C1 segment of cervical spinal cord (tissue), 14 donors: Measurements from ENCODE around the gene WDR70.
"Not testable (repeated sequence)": the region's sequence is repeated elsewhere in the genome, so short reads cannot be mapped to it uniquely, and the experiment has no call there.

Source experiments
- DNase-seq, 14 donors: peaks; one replicate each; lab custom pipeline; 2025; lab: John Stamatoyannopoulos, UW

Gene WDR70

DNA sequence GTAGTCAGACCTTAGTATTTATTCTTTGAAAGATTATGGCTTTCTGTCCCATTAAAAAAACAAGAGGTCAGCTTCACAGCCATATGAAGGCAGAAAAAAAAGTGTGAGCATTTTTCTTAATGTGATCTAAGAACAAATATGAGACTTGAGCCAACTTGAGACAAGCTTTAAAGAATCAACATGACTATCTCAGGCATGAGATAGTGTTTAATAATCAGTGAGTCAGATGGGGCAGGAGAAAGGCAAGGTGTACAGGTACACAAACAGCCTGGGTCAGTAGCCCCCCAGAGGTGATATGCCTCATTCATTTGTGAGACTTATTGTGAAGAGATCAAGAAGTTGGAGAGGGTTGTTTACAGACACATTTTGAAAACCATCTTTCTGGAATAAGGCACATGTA lies 377.1 kb downstream of the WDR70 start:
- DNase-seq, result no peak

DNA sequence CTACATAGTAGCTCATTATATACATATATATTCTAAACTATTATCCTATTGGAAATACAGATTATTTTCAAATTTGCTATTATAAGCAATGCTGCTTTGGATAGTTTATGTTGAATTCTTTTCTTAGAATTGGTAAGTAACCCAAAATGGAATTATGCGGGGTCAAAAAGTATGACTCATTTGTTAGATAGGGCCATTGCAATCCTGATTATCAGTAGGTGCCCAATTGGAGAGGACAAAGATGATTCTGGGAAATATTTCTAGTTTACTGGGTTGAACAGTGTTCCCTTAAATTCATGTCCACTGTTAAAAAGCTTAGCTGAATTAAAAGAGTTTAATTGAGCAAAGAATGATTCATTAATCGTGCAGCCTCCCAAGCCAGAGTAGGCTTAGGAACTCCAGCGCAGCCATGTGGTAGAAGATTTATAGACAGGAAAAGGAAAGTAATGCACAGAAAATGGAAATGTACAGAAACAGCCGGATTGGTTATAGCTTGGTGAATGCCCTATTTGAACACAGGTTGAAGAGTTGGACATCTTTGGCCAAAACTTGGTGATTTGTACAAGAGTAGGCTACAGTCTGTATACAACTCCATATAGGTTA lies 379.0 kb downstream of the WDR70 start:
- DNase-seq, result no peak

DNA sequence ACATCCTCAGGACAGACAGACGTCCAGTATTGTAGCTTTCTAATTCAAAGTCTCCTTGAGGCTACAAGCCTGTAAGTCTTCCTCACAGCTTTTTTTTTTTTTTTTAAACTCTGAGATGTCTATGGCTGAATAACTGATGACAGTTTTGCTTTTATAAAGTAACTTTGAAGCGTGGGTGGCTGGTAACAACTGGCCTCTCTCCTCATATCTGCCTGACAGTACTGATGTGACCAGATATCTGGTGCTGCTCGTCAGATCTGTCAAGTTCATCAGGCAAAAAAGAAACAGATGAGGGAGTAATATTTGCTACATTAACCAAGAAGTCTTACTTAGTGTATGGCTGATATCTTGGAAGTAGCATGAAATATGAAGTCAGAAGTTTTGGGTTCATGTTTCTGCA lies 388.1 kb downstream of the WDR70 start:
- no peak for DNase-seq

DNA sequence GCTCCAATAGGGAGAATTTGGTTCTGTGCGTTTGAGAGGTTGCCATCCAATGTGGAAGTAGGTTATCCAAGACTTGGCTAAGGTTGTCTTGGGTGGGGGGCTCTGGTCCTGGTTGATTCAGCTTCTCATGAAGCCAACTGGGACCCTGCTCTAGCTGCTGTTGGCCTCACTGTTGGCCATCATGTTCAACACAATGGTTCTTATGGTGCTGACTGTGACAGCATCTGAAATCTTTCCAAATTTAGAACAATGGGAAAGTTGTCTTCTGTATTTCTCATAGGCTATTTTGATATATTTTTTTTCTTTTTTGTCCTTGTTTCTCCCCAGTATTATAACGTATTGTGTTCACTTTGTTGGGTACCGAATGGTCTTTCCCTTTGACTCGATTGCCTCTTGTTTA lies 388.8 kb downstream of the WDR70 start:
- peak in 5 of 14 donors; percentile 5 to 36 (median 23) for DNase-seq

DNA sequence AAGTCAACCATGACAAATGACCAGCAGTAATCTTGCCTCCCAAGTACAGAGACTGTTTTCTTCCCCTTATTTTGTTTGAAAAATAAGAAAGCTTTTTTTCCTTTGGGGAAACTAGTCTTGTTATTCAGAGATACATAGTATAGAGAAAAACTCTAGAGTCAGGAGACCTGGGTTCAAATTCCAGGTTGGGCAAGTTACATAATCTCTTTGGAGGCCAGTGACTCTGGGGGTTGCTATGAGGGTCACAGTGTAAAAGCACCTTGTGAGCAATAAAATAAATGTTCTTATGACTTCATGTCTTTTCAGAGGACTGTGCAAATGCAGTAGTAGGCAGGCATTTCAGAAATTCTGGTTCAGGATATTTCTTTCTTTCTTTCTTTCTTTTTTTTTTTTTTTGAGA lies 389.3 kb downstream of the WDR70 start:
- no peak for DNase-seq

DNA sequence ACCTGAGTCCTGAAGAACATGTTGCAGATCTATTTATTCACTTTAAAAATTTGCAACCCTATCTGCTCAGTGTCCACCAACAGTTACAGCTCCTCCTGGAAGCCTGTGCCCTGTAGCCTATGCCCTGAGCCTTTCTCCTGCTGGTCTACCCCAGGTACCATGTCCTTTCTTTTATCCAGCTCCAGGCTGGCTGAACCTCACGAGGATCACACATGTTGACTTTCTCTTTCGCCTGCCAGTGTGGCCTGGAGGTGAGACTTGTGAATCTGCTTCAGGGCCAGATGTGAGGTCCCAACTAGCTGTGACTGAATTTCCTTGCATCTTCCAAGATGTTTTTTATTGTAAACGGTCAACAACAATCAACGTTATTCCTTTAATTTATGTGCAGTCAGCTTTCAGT lies 390.0 kb downstream of the WDR70 start:
- no peak for DNase-seq

DNA sequence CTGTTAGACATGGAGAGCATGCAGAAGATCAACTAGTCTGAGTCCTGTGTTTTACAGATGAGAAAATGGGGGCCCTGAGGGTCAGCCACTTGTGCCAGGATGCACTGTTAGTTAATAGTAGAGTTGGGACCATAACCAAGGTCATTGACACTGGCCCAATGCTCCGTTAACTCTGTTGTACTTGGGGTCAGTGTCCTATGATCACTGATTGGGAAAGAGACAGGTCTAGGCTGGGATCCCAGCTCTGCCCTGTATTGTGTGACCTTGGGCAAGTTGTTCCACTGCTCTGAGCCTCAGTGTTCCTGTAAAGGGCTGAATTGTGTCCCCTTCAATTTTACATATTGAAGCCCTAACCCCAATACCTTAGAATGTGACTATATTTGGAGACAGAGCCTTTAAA lies 390.7 kb downstream of the WDR70 start:
- no peak for DNase-seq

DNA sequence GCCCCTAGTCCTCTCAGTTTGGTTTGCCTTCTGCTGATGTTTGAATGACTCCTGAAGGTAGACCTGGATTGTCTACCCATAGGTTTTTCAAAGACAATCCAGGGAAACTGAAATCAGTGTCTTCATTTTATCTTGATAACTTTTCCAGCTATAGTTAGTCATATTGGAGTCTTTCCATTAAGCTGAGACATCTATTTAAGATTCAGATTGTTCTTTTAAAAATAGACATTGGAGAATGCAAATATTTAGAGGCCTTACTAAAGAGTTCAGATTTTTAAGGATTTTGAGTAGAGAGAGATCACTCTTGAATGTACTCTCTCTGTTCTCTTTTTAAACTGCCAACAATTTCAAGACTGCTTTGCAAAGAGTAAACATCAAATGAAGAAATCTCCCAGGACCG lies 391.7 kb downstream of the WDR70 start:
- DNase-seq, result no peak

DNA sequence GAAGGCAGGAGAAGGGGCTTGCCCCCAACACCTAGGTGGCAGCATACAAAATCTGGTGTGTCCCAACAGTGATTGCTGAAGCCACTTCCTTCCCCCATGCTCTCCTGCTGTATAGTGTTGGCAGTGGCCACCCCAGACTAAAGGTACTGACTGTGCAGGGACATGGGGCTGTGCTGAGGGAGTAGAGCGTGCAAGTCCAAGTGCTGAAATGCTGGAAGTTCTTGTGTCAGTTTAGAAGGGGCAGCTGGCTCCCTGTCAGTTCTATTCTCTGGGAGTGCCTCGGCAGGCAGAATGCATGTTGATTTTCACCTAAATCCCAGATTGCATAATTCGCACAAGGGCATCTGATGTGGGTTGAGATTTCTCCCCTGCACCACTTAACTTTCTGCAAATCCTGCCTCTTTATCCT lies 392.1 kb downstream of the WDR70 start:
- no peak for DNase-seq

DNA sequence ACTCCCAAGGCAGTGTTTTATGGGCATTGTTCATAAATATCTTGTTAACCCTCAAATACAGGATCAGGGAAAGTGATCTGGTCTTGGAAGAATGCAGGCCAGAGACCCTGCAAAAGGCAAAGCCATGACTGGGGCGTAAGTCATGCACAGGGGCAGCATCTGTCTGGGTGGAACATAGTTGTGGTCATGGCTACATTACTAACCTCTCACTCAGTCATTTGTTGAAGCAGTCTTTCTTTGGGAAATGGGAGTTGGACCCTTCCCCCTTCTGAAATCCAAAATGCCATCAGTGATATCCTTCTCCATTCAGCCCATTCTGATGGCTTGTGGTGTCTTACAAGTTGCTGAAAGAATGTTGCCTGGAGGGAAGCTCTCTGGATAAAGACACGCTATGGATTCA lies 392.6 kb downstream of the WDR70 start:
- no peak for DNase-seq

DNA sequence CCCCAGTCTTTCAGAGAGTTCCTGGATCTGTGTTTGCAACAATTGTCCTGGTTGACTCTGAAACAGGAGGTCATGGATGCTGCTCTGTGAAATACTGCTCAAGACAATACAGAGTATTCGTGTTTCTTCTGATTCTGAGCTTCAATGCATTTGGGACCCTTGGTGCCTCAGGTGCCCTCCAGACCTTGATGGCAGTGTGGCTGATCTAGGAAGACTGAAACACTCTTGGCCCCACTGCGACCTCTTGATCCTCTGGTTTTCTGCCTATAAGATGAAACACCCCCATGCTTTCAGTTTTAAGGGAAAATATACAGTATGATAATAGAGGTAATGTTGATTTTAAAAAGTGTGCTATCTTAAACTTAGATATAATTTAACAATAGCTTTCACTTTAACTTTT lies 393.1 kb downstream of the WDR70 start:
- no peak for DNase-seq

DNA sequence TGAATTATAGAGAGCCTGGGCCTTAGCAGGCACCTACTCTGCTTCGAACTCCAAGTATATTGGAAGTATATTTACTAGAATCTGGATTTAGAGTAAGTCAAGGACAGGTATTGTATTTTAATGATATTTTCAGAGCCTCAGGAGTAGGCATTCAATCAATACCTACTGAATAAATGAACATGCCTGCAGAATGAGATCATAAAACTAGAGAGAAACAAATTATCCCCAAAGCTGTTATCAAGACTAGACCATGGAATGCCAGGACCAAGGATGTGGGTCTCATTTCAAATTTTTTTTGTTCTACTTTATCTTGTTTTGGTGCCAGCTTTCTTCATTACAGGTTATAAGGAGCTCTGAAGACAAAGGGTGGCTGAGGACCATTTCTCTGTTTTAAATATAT lies 394.7 kb downstream of the WDR70 start:
- no peak for DNase-seq

DNA sequence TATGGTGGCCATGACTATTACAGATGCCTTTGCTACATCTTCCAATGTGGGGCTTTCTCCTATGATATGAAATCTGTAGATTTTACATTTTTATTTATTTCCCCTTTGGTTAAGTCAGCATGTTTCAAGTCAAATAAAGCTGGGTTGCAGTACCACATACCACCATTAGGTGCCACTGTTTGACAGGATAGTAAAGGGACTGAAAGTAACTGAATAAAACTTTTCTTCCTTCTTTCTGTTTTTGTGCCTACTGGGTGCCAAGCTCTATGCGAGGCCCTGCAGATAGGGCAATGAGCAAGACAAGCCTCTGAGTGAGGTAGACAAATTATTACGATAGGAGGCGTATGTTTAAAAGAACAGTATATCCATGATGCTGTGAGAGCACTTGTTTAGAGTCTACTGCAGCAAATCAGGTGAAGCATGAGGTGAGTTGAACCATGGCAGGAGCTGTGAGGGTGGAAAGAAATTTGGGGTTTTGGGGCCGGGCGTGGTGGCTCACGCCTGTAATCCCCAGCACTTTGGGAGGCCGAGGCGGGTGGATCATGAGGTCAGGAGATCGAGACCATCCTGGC lies 395.9 kb downstream of the WDR70 start:
- no peak for DNase-seq

DNA sequence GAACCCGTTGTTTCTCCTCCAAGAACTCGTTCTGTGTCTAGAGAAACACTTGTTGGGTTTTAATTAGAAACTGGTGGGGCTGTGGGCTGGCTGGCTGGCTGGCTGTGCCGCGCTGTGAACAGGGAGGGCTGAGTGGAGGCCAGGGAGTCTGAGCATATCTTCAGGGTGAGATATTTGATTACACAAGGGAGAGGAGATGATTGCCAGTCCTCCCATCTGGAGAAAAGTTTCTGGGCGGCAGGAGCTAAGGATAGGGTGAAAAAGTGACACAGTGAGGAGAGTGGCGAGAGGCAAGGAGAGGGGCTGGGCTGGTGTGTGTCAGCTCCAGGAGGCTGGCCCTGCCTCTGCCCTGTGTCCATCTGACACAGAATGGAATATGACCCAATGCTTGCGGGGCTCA lies 397.7 kb downstream of the WDR70 start:
- DNase-seq, result no peak

DNA sequence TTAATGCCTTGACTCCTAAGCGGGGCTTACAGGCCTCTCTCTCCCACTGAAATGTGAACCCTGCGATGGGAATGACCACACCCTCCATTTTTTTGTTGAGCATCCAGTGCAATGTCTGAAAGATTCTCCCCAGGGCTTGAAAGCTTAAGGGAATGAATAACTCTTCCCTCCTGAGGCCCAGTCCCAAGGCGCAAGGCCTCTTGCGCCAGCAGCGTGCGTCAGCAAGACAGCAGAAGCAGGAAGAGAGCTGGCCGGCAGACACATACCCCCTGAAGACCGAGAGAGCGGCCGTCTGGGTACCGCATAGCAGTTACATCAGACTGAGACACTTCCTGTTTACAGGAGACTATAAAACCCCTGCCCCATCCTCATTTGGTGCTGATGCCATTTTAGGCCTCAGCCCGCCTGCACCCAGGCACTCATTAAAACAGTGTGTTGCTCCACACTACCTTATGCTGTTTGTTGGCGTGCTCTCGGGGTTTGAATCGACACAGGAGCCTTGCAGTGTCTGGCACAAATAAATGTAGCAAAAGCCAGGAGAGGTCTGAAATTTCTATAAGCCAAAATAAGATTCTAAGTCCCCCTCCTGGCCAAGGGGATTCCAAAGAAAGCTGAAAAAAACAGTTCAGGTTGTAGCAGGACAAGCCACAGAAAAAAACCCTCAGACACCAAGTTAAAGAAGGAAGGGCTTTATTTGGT lies 398.5 kb downstream of the WDR70 start:
- peak in 1 of 14 donors; percentile 56 for DNase-seq

DNA sequence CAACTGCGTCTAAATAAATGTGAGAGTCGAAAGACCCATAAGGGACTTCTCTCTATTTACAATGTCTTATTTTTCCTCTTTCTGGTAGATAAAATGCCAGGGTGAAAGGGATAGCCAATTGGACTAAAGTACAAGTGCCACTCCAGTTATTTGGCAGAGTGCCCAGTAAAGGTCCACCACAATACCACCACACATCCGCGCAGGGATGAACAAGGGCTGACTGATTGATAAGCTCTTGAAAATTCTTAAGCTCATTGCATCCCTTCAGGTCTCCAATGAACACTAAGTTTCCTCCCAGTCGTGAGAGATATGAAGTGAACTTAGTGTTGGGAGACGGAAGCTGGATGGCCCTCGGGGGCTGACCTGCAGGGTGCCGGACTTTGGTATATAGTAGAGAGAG lies 402.3 kb downstream of the WDR70 start:
- DNase-seq, result not testable (repeated sequence)

DNA sequence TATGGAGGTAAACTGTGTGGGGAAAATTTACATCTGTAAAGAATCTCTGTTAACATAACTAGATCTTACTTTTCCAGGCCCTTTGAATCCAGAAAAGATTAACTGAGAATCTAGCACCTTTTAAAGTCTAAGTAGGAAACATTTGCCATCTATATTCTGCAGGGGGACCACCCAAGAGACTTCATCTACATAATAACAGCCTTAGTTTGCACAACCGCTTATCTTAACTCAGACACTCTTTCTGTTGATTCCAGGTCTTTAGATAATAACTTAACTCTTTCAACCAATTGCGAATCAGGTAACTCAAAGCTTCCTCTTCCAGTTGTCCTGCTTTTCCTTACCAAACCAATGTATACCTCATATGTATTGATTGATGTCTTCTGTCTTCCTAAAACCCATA lies 407.3 kb downstream of the WDR70 start:
- DNase-seq, result no peak

DNA sequence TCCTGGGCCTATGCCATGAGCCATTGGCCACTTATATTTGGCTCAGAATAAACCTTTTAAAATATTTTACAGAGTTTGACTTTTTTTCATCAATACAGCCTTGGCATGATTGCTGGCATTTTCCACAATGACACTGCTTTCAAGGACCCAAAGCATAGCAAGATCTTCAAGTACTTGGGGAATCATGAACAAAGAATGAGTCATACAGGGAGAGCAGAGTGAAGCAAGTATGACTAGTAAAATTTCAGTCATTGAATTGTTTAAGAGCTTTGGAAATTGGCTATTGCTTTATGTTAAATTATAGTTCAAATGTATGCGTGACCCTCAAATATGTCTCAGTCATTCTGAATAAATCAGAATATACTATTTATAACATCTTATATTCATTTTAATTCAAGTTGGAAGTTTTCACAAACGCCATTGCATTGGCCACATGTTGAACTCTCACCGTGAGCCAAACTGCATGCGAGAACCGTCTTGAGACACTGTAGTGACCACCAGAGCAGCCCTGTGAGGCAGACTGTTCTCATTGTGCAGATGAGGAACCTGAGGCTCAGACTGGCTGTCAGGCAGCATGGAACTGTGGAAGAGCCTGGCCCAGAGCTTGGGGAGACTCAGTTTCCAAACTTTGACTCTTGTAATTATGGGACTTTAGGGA lies 407.9 kb downstream of the WDR70 start:
- DNase-seq, result no peak

DNA sequence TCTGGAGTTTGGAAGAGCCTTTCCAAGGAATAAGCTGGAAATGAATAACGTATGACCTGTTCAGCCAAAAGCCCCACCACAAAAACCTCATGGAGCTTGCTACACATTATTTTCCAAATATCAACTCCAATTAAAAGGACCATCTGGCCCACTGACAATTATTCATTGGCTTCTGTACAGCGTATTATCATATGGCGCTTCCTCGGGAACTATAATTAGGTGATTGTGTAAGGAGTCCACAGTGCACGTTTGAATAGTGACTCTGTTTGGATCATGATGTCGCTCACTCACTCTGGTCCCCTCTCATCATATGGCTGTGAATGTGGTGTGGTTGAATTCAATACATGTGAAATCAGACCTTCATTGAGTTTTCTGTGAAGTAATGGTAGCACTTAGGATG lies 408.6 kb downstream of the WDR70 start:
- peak in 1 of 14 donors; percentile 49 for DNase-seq

DNA sequence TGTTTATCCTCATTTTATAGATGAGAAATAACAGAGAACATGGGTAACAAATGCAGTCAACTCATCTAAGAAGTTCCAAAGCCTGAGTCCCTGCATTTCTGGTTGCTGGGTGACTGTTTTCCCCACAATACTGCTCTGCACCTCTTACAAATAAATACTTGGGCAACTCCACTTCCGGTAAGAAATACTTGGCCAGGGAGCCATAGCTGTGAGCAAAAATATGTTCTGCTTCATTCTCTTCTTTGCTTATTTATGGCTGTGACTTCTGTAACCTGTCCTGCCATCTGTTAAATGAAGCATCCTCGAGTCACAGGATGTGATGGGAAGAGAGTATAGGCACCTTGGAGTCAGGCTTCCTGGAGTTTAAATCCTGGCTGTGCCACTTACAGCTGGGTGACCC lies 410.9 kb downstream of the WDR70 start:
- DNase-seq, result peak in 1 of 14 donors; percentile 7

DNA sequence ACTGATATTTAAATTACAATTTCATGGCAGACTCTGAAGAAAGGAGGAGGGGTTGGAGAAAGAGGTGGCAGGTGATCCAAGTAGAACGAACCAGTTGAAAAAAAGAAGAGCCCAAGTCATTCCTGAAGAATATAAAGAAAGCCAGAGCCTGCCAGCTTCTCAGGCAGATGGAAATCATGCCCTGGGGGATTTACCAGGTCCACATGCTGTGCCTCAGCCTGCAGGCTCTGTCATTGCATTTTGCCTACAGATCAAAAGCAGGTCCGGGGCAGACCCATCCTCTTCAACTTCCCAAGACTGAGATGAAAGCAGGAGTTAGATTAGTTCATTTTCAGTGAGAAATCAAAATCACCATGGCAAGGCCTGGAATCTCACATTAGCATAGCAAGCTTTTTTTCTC lies 412.2 kb downstream of the WDR70 start:
- no peak for DNase-seq

DNA sequence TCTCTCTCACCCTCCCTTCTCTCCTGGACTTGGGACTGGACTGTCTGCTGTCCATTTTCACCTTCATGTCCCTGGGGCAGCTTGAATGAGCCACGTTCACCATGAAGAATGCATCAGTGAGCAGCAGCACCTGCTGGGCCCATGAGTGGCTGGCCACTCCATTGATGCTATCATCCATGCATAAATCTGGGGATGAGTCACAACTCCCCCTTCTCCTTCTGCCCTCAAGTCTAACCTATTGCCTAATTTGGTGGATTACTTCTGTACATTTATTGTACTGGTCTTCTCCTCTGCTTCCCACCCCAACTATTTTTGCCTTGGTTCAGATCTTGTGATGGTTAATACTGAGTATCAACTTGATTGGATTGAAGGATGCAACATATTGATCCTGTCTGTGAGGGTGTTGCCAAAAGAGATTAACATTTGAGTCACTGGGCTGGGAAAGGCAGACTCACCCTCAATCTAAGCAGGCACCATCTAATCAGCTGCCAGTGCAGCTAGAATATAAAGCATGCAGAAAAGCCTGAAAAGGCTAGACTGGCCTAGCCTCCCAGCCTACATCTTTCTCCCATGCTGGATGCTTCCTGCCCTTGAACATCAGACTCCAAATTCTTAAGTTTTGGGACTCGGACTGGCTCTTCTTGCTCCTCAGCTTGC lies 414.0 kb downstream of the WDR70 start:
- no peak for DNase-seq
